HepG2 (cell line): Measurements from ENCODE around the gene MOCS1. TPM values are rescaled to one million over a fixed set of nuclear protein-coding genes. Genes with fewer than 3 reads are reported as not detected.

Experiments used
- ATAC-seq: fragments of 200-7000 bp; cut with Tn5 transposase; 3 replicates; pipeline ENCODE4 v1.9.1; 2020; ENCODE audit warnings: mild to moderate bottlenecking, moderate library complexity
- BruUV-seq: library from RNA; stranded (reverse); fragments of 400-500 nt; replicated peaks from 2 replicates; lab custom pipeline; 2021; lab: Mats Ljungman, UMichigan
- CTCF ChIA-PET: fragments of 300-600 bp; formaldehyde crosslinking; extraction: SDS; loops from one replicate; lab custom pipeline; 2021; ENCODE audit warnings: low total read pairs, inconsistent platforms, low intra/inter-chr PET ratio; lab: Yijun Ruan, JAX
- POLR2A ChIA-PET: fragments of 350-600 bp; sonication (Branson Sonifier 250); formaldehyde crosslinking; loops from one replicate; lab custom pipeline; 2020; ENCODE audit warnings: antibody characterized with exemption, inconsistent platforms; lab: Yijun Ruan, JAX
- DNase-seq: peaks from one replicate; pipeline ENCODE4 v3.0.0-alpha.2; 2015; ENCODE audit warnings: low spot score
- FAIRE-seq: peaks from 3 replicates; lab custom pipeline; 2011; peaks lifted over from hg19 to GRCh38; lab: Jason Lieb, UNC
- H2AFZ ChIP-seq: one replicate; pipeline ENCODE4 v1.6.1; 2011; ENCODE audit warnings: low read length, inconsistent platforms
- H3K27ac ChIP-seq: fragments of 300-600 bp; 3 replicates; pipeline ENCODE4 v1.8.0; 2011; ENCODE audit warnings: mixed run types, mild to moderate bottlenecking, mixed read lengths, low read length, inconsistent platforms; ENCODE audit not compliant: insufficient read depth; ENCODE audit errors: extremely low read length
- H3K27me3 ChIP-seq, 2 experiments: fragments of 200-600 bp in 1 of 2; 2 replicates in 1 of 2; 3 replicates in 1 of 2; pipeline versions ENCODE4 v1.6.0 to v1.8.0; 2011; ENCODE audit warnings: low read length in 2 of 2, mild to moderate bottlenecking in 2 of 2, moderate library complexity in 2 of 2, inconsistent platforms in 1 of 2; ENCODE audit not compliant: insufficient read depth in 2 of 2, control insufficient read depth in 1 of 2
- H3K36me3 ChIP-seq, 2 experiments: fragments of 200-600 bp in 1 of 2; replicated peaks in 1 of 2; 2 replicates in 1 of 2; 3 replicates in 1 of 2; pipeline versions ENCODE4 v1.5.1 to v1.8.0; 2011; ENCODE audit warnings: low read length in 2 of 2, inconsistent platforms in 1 of 2; ENCODE audit not compliant: insufficient read depth in 2 of 2, control insufficient read depth in 1 of 2
- H3K4me1 ChIP-seq: 2 replicates; pipeline ENCODE4 v1.5.1; 2012; ENCODE audit warnings: low read length, inconsistent platforms; ENCODE audit not compliant: insufficient read depth
- H3K4me2 ChIP-seq: 2 replicates; pipeline ENCODE4 v1.6.0; 2011; ENCODE audit warnings: low read depth, low read length, inconsistent platforms
- H3K4me3 ChIP-seq, 3 experiments: fragments of 200-600 bp in 1 of 3; sonication (generic), shearing (Covaris generic) in 1 of 3; replicated peaks in 1 of 3; 2 replicates each; pipeline ENCODE4 v1.5.1; 2011 to 2016; ENCODE audit warnings: low read length in 3 of 3, inconsistent platforms in 2 of 3, low read depth in 2 of 3, mild to moderate bottlenecking in 2 of 3, control low read depth in 1 of 3, mixed read lengths in 1 of 3; ENCODE audit not compliant: insufficient read depth in 1 of 3
- H3K79me2 ChIP-seq: one replicate; pipeline ENCODE4 v1.6.1; 2011; ENCODE audit warnings: low read length, inconsistent platforms; ENCODE audit not compliant: insufficient read depth
- H3K9ac ChIP-seq: 2 replicates; pipeline ENCODE4 v1.6.0; 2011; ENCODE audit warnings: mild to moderate bottlenecking, low read depth, low read length, inconsistent platforms; ENCODE audit not compliant: insufficient read depth
- H3K9me3 ChIP-seq: 2 replicates; pipeline ENCODE4 v1.5.1; 2012; ENCODE audit warnings: mild to moderate bottlenecking, low read length
- H4K20me1 ChIP-seq: 2 replicates; pipeline ENCODE4 v1.6.0; 2011; ENCODE audit warnings: inconsistent platforms, mild to moderate bottlenecking, low read length, moderate library complexity; ENCODE audit not compliant: insufficient read depth
- AKAP8 ChIP-seq: sonication (generic); formaldehyde crosslinking; IDR thresholded peaks from 2 replicates; pipeline ENCODE4 v1.5.1; 2020; ENCODE audit warnings: mild to moderate bottlenecking, missing genetic modification reagents
- HBP1 ChIP-seq: IDR thresholded peaks from 2 replicates; pipeline ENCODE4 v1.6.1; 2016; ENCODE audit warnings: low read depth, control low read depth
- JDP2 ChIP-seq: sonication (generic); formaldehyde crosslinking; IDR thresholded peaks from 2 replicates; pipeline ENCODE4 v1.8.1; 2022; ENCODE audit warnings: missing genetic modification reagents, borderline replicate concordance
- KAT2B ChIP-seq: fragments of 150-350 bp; IDR thresholded peaks from 2 replicates; pipeline ENCODE4 v1.6.1; 2014; ENCODE audit warnings: low read depth, low read length, borderline replicate concordance
- KMT2A ChIP-seq: sonication (generic); formaldehyde crosslinking; IDR thresholded peaks from 2 replicates; pipeline ENCODE4 v1.4.0; 2020; ENCODE audit warnings: missing genetic modification reagents
- PATZ1 ChIP-seq: sonication (generic); formaldehyde crosslinking; IDR thresholded peaks from 2 replicates; pipeline ENCODE4 v1.4.0; 2020; ENCODE audit warnings: missing genetic modification reagents
- ZFP90 ChIP-seq: sonication (generic); formaldehyde crosslinking; IDR thresholded peaks from 2 replicates; pipeline ENCODE4 v1.8.0; 2022; ENCODE audit warnings: missing genetic modification reagents, mild to moderate bottlenecking, inconsistent platforms, borderline replicate concordance
- ZNF563 ChIP-seq: sonication (generic); formaldehyde crosslinking; IDR thresholded peaks from 2 replicates; pipeline ENCODE4 v1.8.0; 2022; ENCODE audit warnings: mild to moderate bottlenecking, moderate library complexity, missing genetic modification reagents
- WGBS: methylation state at CpG from one replicate; pipeline ENCODE4 v1.1.6; 2017; ENCODE audit warnings: low lambda C conversion rate; 5-methylcytosine and 5-hydroxymethylcytosine counted together
- in situ Hi-C: cut with HindIII; loops from 2 replicates; pipeline ENCODE4 v1.10.0; 2017; ENCODE audit warnings: low pct_unique_long_range_greater_than_20kb; ENCODE audit not compliant: extremely low pct_ligation_motif_present
- intact Hi-C: fragments of 100-400 bp; cut with micrococcal nuclease; formaldehyde crosslinking; loops from one replicate; pipeline ENCODE4 v1.10.0; 2022; ENCODE audit not compliant: unreplicated experiment
- polyA plus RNA-seq, 8 experiments: library from polyadenylated mRNA; depleted of rRNA in 3 of 8; stranded (reverse) in 7 of 8; unstranded in 1 of 8; fragments of >200 nt; fragmentation: Illumina TruSeq in 4 of 8; extraction: Trizol in 4 of 8; gene quantifications; 2 replicates each; pipeline versions ENCODE4 v1.2.1 to v1.2.3, GENCODE V29; 2011 to 2016; ENCODE audit warnings: low read depth in 4 of 8, missing spikeins in 1 of 8, mixed read lengths in 1 of 8; ENCODE audit not compliant: insufficient read depth in 1 of 8
- total RNA-seq, 5 experiments: library from RNA; depleted of rRNA; stranded (reverse); fragments of >200 nt; fragmentation: Illumina TruSeq; extraction: Trizol; gene quantifications; 2 replicates each; pipeline ENCODE4 v1.2.3, GENCODE V29; 2016; ENCODE audit warnings: low read depth in 1 of 5

The MOCS1 gene
- total and polyA plus RNA-seq, 2 of the 13 experiments (the other 11 are each of a cell fraction or from before 2014, with no cell fraction given): 5.3 to 11.7 TPM

DNA sequence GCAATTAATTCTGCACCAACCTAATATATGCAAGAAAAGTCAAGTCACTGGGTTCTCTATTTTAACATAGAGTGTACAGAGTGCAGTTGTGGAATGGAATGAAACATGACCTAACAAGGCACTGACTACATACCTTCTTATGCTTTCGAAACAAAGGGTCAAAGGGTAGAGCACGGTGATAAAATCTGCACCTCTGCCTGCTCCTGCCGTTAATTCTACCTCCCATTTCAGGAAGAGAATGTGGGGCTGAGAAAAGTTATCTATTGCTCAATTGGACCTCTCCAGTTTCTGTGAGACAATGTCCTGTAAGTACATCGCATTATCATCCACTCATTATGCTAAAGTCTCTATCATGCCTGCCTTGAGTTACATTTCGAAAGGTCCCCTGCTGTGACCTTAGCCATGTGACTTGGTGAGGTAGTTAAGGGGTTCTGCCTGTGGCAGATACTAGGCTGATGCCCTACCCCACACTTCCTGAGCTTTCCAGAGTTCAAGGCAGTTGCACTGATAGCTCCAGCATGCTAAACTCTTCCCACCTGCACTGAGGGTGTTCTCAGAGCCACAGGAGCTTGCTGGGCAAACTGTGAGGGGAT lies 14.0 kb upstream of the MOCS1 start (continued):
- no peak for TF ChIP-seq JDP2
- no peak for TF ChIP-seq KMT2A (CRISPR knock-in tag)
- TF ChIP-seq KAT2B: no peak
- no peak for TF ChIP-seq AKAP8
- no peak for TF ChIP-seq HBP1 (CRISPR knock-in tag)

DNA sequence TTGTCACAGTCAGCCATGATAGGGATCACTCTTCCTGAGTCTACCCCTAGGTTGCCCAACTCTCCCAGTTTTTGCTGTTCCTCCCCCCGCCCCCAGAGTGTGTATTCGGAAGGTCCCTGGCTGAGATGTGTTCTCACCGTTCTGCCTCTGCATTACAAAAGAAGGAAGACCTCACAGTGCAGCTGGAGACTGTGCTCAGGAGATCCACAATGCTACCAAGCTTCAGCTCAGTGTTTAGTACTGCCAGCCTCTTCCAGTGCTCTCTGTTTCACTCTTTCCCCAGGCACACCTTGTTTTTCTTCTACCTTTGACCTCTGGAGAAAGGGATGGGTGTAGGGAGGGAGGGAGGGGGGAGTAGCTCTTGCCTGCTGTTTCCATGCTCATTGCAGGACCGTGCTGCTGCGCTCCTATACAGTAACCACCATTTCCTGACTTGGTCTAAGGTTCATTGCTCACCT lies 13.4 kb upstream of the MOCS1 start:
- Histone ChIP-seq H4K20me1 (no peaks in the 10 kb centered on the region), H3K9me3 (no peaks in the 10 kb centered on the region), H3K4me1 (peaks cover 35% of the 10 kb centered on the region), H3K4me3 (no peak overlapping the region), H3K79me2 (no peaks in the 10 kb centered on the region), H3K9ac (no peak overlapping the region), H3K27ac (peak overlapping the region; percentile 31), H3K27me3 (no peaks in the 10 kb centered on the region), H2AFZ (no peak overlapping the region), H3K36me3 (no peaks in the 10 kb centered on the region)
- no TSS peak for BruUV-seq
- in situ Hi-C loops: no loop called here
- ATAC-seq (peak; percentile 80), FAIRE-seq (no peak), DNase-seq (no peak)
- ChIA-PET CTCF (no interaction called here), POLR2A (interaction anchor here (2.5 kb wide), 1 partner anchor 14 kb away, joined by 10 read pairs; the partner anchor contains the start of gene MOCS1)
- intact Hi-C loops: no loop called here
- 0 out of 2 replicates have a peak, but pooled peaks have one; percentile 37 for TF ChIP-seq ZNF563 (CRISPR knock-in tag)
- TF ChIP-seq PATZ1 (CRISPR knock-in tag): 0 out of 2 replicates have a peak, but pooled peaks have one; percentile 16
- TF ChIP-seq ZFP90: no peak
- TF ChIP-seq, all 625 proteins: peak for 2
- H3K4me2 ChIP-seq: peak overlapping the region; percentile 59
- 0% methylated on average over 2 of the region's 5 CpGs for WGBS
